Upper lobe of left lung (tissue), 6 donors: ENCODE measurements around the gene TMEM109. TPM values are rescaled to one million over a fixed set of nuclear protein-coding genes. Genes with fewer than 3 reads are reported as not detected.

Experiments used
- ATAC-seq, 2 donors: fragments of 200-7000 bp; cut with Tn5 transposase; one replicate each; pipeline ENCODE4 v1.9.1; 2022; ENCODE audit warnings: mild to moderate bottlenecking in 2 of 2, moderate library complexity in 2 of 2; ENCODE audit not compliant: low FRiP score in 2 of 2
- DNase-seq, 2 donors: peaks; one replicate each; pipeline ENCODE4 v3.0.0-alpha.2; 2019 to 2020
- H3K27ac ChIP-seq, 4 donors: fragments of 200-600 bp; sonication (generic); one replicate each; pipeline ENCODE4 v1.5.1; 2016 to 2019
- H3K27me3 ChIP-seq, 4 donors: fragments of 200-600 bp; sonication (generic); one replicate each; pipeline ENCODE4 v1.5.1; 2017 to 2019
- H3K36me3 ChIP-seq, 4 donors: fragments of 200-600 bp; sonication (generic); one replicate each; pipeline ENCODE4 v1.5.1; 2016 to 2019
- H3K4me1 ChIP-seq, 4 donors: fragments of 200-600 bp; sonication (generic); one replicate each; pipeline ENCODE4 v1.5.1; 2018 to 2019
- H3K4me3 ChIP-seq, 4 donors: fragments of 200-600 bp; sonication (generic); one replicate each; pipeline ENCODE4 v1.5.1; 2017 to 2019; ENCODE audit warnings: mild to moderate bottlenecking in 2 of 4, moderate library complexity in 1 of 4
- H3K9me3 ChIP-seq, 4 donors: fragments of 200-600 bp; sonication (generic); one replicate each; pipeline ENCODE4 v1.5.1; 2018 to 2019
- CTCF ChIP-seq, 6 experiments: fragments of 450-650 bp in 4 of 6; fragments of 200-600 bp in 2 of 6; sonication (generic) in 2 of 6; IDR thresholded peaks; one replicate each; pipeline ENCODE4 v1.5.1; 2016 to 2019; ENCODE audit warnings: antibody characterized with exemption in 6 of 6
- EP300 ChIP-seq, 4 donors: sonication (generic); formaldehyde crosslinking; IDR thresholded peaks; one replicate each; pipeline ENCODE4 v1.5.1; 2017; ENCODE audit warnings: antibody characterized with exemption in 4 of 4, control low read depth in 2 of 4
- POLR2A ChIP-seq, 4 donors: fragments of 450-650 bp; IDR thresholded peaks; one replicate each; pipeline ENCODE4 v1.5.1; 2016 to 2017; ENCODE audit warnings: antibody characterized with exemption in 4 of 4, mild to moderate bottlenecking in 2 of 4
- POLR2AphosphoS5 ChIP-seq, 2 donors: sonication (generic); formaldehyde crosslinking; IDR thresholded peaks; one replicate each; pipeline ENCODE4 v1.5.1; 2017; ENCODE audit warnings: antibody characterized with exemption in 2 of 2
- WGBS, 2 donors: methylation state at CpG; one replicate each; pipeline ENCODE4 v1.1.5; 2017 to 2018; 5-methylcytosine and 5-hydroxymethylcytosine counted together
- total RNA-seq, 6 donors: library from RNA; depleted of rRNA in 4 of 6; stranded (reverse); fragments of >200 nt in 4 of 6; gene quantifications; one replicate each; pipeline versions ENCODE4 v1.1.0 to v1.2.1, GENCODE V29; 2016 to 2021
- donor health status: DM: no; HTN: no; CAD: no; lungs with moderate emphysema.
- donor health status: DM: no; HTN: yes; CAD: no; lungs with severe emphysema.

Gene TMEM109
- total RNA-seq = 100 to 1,000 TPM in 5 of 6 donors, 10 to 100 TPM in 1; 27.2 to 153 (median 129) TPM

GRCh38 chr11:60913793-60914632 lies at the start of gene TMEM109:
TMEM109 (plus strand) TSS chr11:60914158; CDS start chr11:60919694, 5,536 bp downstream.
- peak within 1 kb of the TSS; percentile 60 to 84 (median 76) for H3K4me3 ChIP-seq
- H3K4me1 ChIP-seq = peaks cover 44 to 57% (median 45%) of the 10 kb centered on the region in 4 donors
- TF ChIP-seq POLR2A (IDR thresholded peaks at IDR 0.05) (peak in 2 of 4 donors; percentile 22 to 58), EP300 (IDR thresholded peaks at IDR 0.05) (no peak), CTCF (IDR thresholded peaks at IDR 0.05) (peak in 2 of 6 experiments; percentile 3 to 17), POLR2AphosphoS5 (IDR thresholded peaks at IDR 0.05) (peak; percentile 59 to 76)
- peak; percentile 91 for DNase-seq
- H3K9me3 ChIP-seq = no peaks in the 10 kb centered on the region
- WGBS, 2 donors = 0% methylated on average over 29 to 61 of the region's 70 CpGs
- peak; percentile 86 to 90 for ATAC-seq
- H3K27me3 ChIP-seq = no peaks in the 10 kb centered on the region
- H3K27ac ChIP-seq = peak within 1 kb of the TSS; percentile 81 to 94 (median 92)
- H3K36me3 ChIP-seq = no peaks in the 10 kb centered on the region

- H3K27ac ChIP-seq = no peak overlapping the region
- TF ChIP-seq EP300 (IDR thresholded peaks at IDR 0.05) (no peak), CTCF (IDR thresholded peaks at IDR 0.05) (no peak), POLR2A (IDR thresholded peaks at IDR 0.05) (no peak), POLR2AphosphoS5 (IDR thresholded peaks at IDR 0.05) (no peak)
- H3K27me3 ChIP-seq = no peaks in the 10 kb centered on the region
- no peaks in the 10 kb centered on the region for H3K4me1 ChIP-seq
- no peaks in the 10 kb centered on the region for H3K9me3 ChIP-seq
- ATAC-seq (no peak), DNase-seq (peak in 1 of 2 donors; percentile 10)
- H3K36me3 ChIP-seq = no peaks in the 10 kb centered on the region
- 76 to 79% methylated on average over 7 of the region's 7 CpGs for WGBS, 2 donors
- no peak overlapping the region for H3K4me3 ChIP-seq
Observed at GRCh38 chr11:60864856-60865513, 49.0 kb upstream of the TMEM109 start.

- no peaks in the 10 kb centered on the region for H3K9me3 ChIP-seq
- H3K27ac ChIP-seq = no peak within 1 kb of the TSS
- no peak within 1 kb of the TSS for H3K4me3 ChIP-seq
- no peak for TF ChIP-seq CTCF (IDR thresholded peaks at IDR 0.05)
- no peak for TF ChIP-seq POLR2A (IDR thresholded peaks at IDR 0.05)
- TF ChIP-seq POLR2AphosphoS5 (IDR thresholded peaks at IDR 0.05) = no peak
- TF ChIP-seq EP300 (IDR thresholded peaks at IDR 0.05) = no peak
- ATAC-seq = peak in 1 of 2 donors; percentile 5
- H3K36me3 ChIP-seq = no peaks in the 10 kb centered on the region
- H3K4me1 ChIP-seq = peaks cover 0 to 11% (median 8%) of the 10 kb centered on the region in 4 donors
- H3K27me3 ChIP-seq = no peaks in the 10 kb centered on the region
- 77 to 79% methylated on average over 7 to 12 of the region's 13 CpGs for WGBS, 2 donors
- peak; percentile 18 to 65 for DNase-seq
Observed at GRCh38 chr11:60866911-60867870, 46.8 kb upstream of the TMEM109 start, which contains the start of gene ZP1. ZP1 (plus strand) TSS chr11:60867542; CDS start chr11:60867562, 20 bp downstream.

- WGBS, 2 donors = 79 to 90% methylated on average over 7 to 10 of the region's 10 CpGs
- H3K27ac ChIP-seq = no peak overlapping the region
Observed at GRCh38 chr11:60867871-60868681, 45.9 kb upstream of the TMEM109 start.

More at GRCh38 chr11:60867871-60868681, 45.9 kb upstream of the TMEM109 start:
- ATAC-seq = no peak
- peak in 1 of 2 donors; percentile 0 for DNase-seq
- H3K27me3 ChIP-seq = no peaks in the 10 kb centered on the region
- peaks cover 0 to 18% (median 9%) of the 10 kb centered on the region in 4 donors for H3K4me1 ChIP-seq
- no peaks in the 10 kb centered on the region for H3K9me3 ChIP-seq
- H3K4me3 ChIP-seq = no peak overlapping the region
- no peaks in the 10 kb centered on the region for H3K36me3 ChIP-seq
- TF ChIP-seq POLR2A (IDR thresholded peaks at IDR 0.05) = no peak
- TF ChIP-seq POLR2AphosphoS5 (IDR thresholded peaks at IDR 0.05) = no peak
- no peak for TF ChIP-seq CTCF (IDR thresholded peaks at IDR 0.05)
- no peak for TF ChIP-seq EP300 (IDR thresholded peaks at IDR 0.05)
